NCI-H2081 (cell line): ENCODE measurements around the gene CZIB.
"Not testable (repeated sequence)": the region's sequence is repeated elsewhere in the genome, so short reads cannot be mapped to it uniquely, and the experiment has no call there.

Source experiments
- DNase-seq, 2 experiments: peaks; one replicate each; lab custom pipeline; 2025; lab: John Stamatoyannopoulos, UW

The CZIB gene

GRCh38 chr1:53238197-53239155 lies 18.0 kb upstream of the CZIB start, which contains the start of gene MAGOH:
MAGOH (minus strand) TSS chr1:53238518; CDS start chr1:53238448, 70 bp downstream.
- DNase-seq, result peak; percentile 90 to 96

- DNase-seq, result no peak
These were observed 17.2 kb upstream of the CZIB start for GRCh38 chr1:53237638-53238037.

GRCh38 chr1:53220962-53221286 lies 490 bp upstream of the CZIB start:
- DNase-seq, result no peak

GRCh38 chr1:53219711-53220110 lies 723 bp downstream of the CZIB start:
- no peak for DNase-seq

- no peak for DNase-seq
These were observed 2.2 kb downstream of the CZIB start for GRCh38 chr1:53218201-53218600.

GRCh38 chr1:53214376-53214940 lies 6.0 kb downstream of the CZIB start:
- no peak for DNase-seq

GRCh38 chr1:53210954-53211353 lies 9.5 kb downstream of the CZIB start:
- DNase-seq, result no peak

GRCh38 chr1:53210352-53210751 lies 10.1 kb downstream of the CZIB start:
- no peak for DNase-seq

- DNase-seq, result no peak
These were observed 12.7 kb downstream of the CZIB start for GRCh38 chr1:53207726-53208125.

GRCh38 chr1:53206735-53207379 lies 13.6 kb downstream of the CZIB start:
- no peak for DNase-seq

GRCh38 chr1:53206083-53206685 lies 14.2 kb downstream of the CZIB start:
- not testable (repeated sequence) for DNase-seq

GRCh38 chr1:53205496-53205895 lies 14.9 kb downstream of the CZIB start:
- not testable (repeated sequence) for DNase-seq

GRCh38 chr1:53203466-53203865 lies 17.0 kb downstream of the CZIB start:
- DNase-seq, result no peak

- no peak for DNase-seq
These were observed 22.2 kb downstream of the CZIB start for GRCh38 chr1:53198241-53198651.

- no peak for DNase-seq
These were observed 22.9 kb downstream of the CZIB start for GRCh38 chr1:53197291-53198200.

GRCh38 chr1:53196485-53197290 lies 23.7 kb downstream of the CZIB start, which contains the start of gene CPT2:
CPT2 (plus strand) TSS chr1:53196824; CDS start chr1:53196944, 120 bp downstream.
- DNase-seq, result peak; percentile 95

- no peak for DNase-seq
These were observed 24.4 kb downstream of the CZIB start for GRCh38 chr1:53196017-53196484.

- DNase-seq, result no peak
These were observed 25.0 kb downstream of the CZIB start for GRCh38 chr1:53195246-53196016.

- no peak for DNase-seq
These were observed 30.2 kb downstream of the CZIB start for GRCh38 chr1:53190210-53190611.
